ENCODE measurements around the gene APPL2. TPM values are rescaled to one million over a fixed set of nuclear protein-coding genes. Genes with fewer than 3 reads are reported as not detected.

The APPL2 gene
- polyA plus RNA-seq, 3 donors: 6.4 to 19.8 (median 9.0) TPM

GRCh38 chr12:105220929-105221290 lies 15.1 kb downstream of the APPL2 start:
- H3K36me3 ChIP-seq (replicated peaks in 1 of 2; ENCODE audit: control insufficient read depth in 1 of 2, insufficient read depth in 2 of 2, low read length in 2 of 2): peaks cover 33 to 77% of the 10 kb centered on the region in 2 donors
- peaks cover 54 to 68% of the 10 kb centered on the region in 2 donors for H3K36me3 Mint-ChIP-seq
- H3K27me3 Mint-ChIP-seq (ENCODE audit: low read depth in 3 of 3): peaks cover 0 to 4% (median 1%) of the 10 kb centered on the region in 3 donors
- intact Hi-C loops (cut with micrococcal nuclease): no loop called here
- H3K4me3 Mint-ChIP-seq: no peak overlapping the region
- no peak overlapping the region for H3K9ac ChIP-seq (ENCODE audit: insufficient read depth, low read length, poor library complexity, severe bottlenecking)
- WGBS (ENCODE audit: insufficient coverage): no CpG with 5 or more reads among the region's 3 CpGs
- H3K27ac ChIP-seq (ENCODE audit: low read depth in 1 of 2, low read length in 2 of 2): no peak overlapping the region
- H3K4me1 Mint-ChIP-seq: peaks cover 23% of the 10 kb centered on the region
- no peak overlapping the region for H3K27ac Mint-ChIP-seq
- H3K27me3 ChIP-seq (ENCODE audit: control insufficient read depth in 2 of 2, insufficient read depth in 2 of 2, low read length in 2 of 2): no peaks in the 10 kb centered on the region
- H4K20me1 ChIP-seq (ENCODE audit: insufficient read depth, low read length): peaks cover 33% of the 10 kb centered on the region
- TF ChIP-seq, protein P1, sequence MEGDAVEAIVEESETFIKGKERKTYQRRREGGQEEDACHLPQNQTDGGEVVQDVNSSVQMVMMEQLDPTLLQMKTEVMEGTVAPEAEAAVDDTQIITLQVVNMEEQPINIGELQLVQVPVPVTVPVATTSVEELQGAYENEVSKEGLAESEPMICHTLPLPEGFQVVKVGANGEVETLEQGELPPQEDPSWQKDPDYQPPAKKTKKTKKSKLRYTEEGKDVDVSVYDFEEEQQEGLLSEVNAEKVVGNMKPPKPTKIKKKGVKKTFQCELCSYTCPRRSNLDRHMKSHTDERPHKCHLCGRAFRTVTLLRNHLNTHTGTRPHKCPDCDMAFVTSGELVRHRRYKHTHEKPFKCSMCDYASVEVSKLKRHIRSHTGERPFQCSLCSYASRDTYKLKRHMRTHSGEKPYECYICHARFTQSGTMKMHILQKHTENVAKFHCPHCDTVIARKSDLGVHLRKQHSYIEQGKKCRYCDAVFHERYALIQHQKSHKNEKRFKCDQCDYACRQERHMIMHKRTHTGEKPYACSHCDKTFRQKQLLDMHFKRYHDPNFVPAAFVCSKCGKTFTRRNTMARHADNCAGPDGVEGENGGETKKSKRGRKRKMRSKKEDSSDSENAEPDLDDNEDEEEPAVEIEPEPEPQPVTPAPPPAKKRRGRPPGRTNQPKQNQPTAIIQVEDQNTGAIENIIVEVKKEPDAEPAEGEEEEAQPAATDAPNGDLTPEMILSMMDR (IDR thresholded peaks at IDR 0.05): no peak
- DNase-seq: no peak
- H3K79me2 ChIP-seq (ENCODE audit: insufficient read depth, low read length): no peaks in the 10 kb centered on the region
- H3K4me2 ChIP-seq (replicated peaks; ENCODE audit: extremely low read depth, low read length, poor library complexity, severe bottlenecking): no peak overlapping the region
- H3K4me3 ChIP-seq (replicated peaks in 1 of 3; ENCODE audit: low read depth in 2 of 3, low read length in 3 of 3): no peak overlapping the region
- H3K9me3 Mint-ChIP-seq: no peaks in the 10 kb centered on the region
- peaks cover 12 to 15% of the 10 kb centered on the region in 2 donors for H3K4me1 ChIP-seq (ENCODE audit: control insufficient read depth in 1 of 2, insufficient read depth in 2 of 2, low read length in 2 of 2)
- H3K9me3 ChIP-seq (replicated peaks in 1 of 2; ENCODE audit: control insufficient read depth in 1 of 2, insufficient read depth in 1 of 2, low read length in 2 of 2): no peaks in the 10 kb centered on the region
- no peak overlapping the region for H2AFZ ChIP-seq (ENCODE audit: insufficient read depth, low read depth, low read length, poor library complexity, severe bottlenecking)

GRCh38 chr12:105220150-105220928 lies 15.6 kb downstream of the APPL2 start:
- peaks cover 17% of the 10 kb centered on the region for H3K4me1 Mint-ChIP-seq
- no peak overlapping the region for H3K4me3 Mint-ChIP-seq
- no peaks in the 10 kb centered on the region for H3K9me3 Mint-ChIP-seq
- 100% methylated on average over 3 of the region's 6 CpGs for WGBS (ENCODE audit: insufficient coverage)
- no peak overlapping the region for H3K27ac ChIP-seq (ENCODE audit: low read depth in 1 of 2, low read length in 2 of 2)
- no peaks in the 10 kb centered on the region for H3K27me3 ChIP-seq (ENCODE audit: control insufficient read depth in 2 of 2, insufficient read depth in 2 of 2, low read length in 2 of 2)
- peaks cover 0 to 4% (median 1%) of the 10 kb centered on the region in 3 donors for H3K27me3 Mint-ChIP-seq (ENCODE audit: low read depth in 3 of 3)
- peaks cover 58 to 72% of the 10 kb centered on the region in 2 donors for H3K36me3 Mint-ChIP-seq
- H2AFZ ChIP-seq (ENCODE audit: insufficient read depth, low read depth, low read length, poor library complexity, severe bottlenecking): no peak overlapping the region
- H3K9me3 ChIP-seq (replicated peaks in 1 of 2; ENCODE audit: control insufficient read depth in 1 of 2, insufficient read depth in 1 of 2, low read length in 2 of 2): no peaks in the 10 kb centered on the region
- H3K36me3 ChIP-seq (replicated peaks in 1 of 2; ENCODE audit: control insufficient read depth in 1 of 2, insufficient read depth in 2 of 2, low read length in 2 of 2): peaks cover 37 to 82% of the 10 kb centered on the region in 2 donors
- peaks cover 6 to 12% of the 10 kb centered on the region in 2 donors for H3K4me1 ChIP-seq (ENCODE audit: control insufficient read depth in 1 of 2, insufficient read depth in 2 of 2, low read length in 2 of 2)
- H3K4me3 ChIP-seq (replicated peaks in 1 of 3; ENCODE audit: low read depth in 2 of 3, low read length in 3 of 3): no peak overlapping the region
- H4K20me1 ChIP-seq (ENCODE audit: insufficient read depth, low read length): peaks cover 33% of the 10 kb centered on the region
- intact Hi-C loops (cut with micrococcal nuclease): no loop called here
- no peak overlapping the region for H3K9ac ChIP-seq (ENCODE audit: insufficient read depth, low read length, poor library complexity, severe bottlenecking)
- H3K27ac Mint-ChIP-seq: no peak overlapping the region
- no peak overlapping the region for H3K4me2 ChIP-seq (replicated peaks; ENCODE audit: extremely low read depth, low read length, poor library complexity, severe bottlenecking)
- DNase-seq: no peak
- H3K79me2 ChIP-seq (ENCODE audit: insufficient read depth, low read length): no peaks in the 10 kb centered on the region
- TF ChIP-seq, protein P1 (IDR thresholded peaks at IDR 0.05): no peak
